T-helper 1 cell treated with Interleukin-12 subunit alpha and Interleukin-12 subunit beta and Interleukin-4 antibody, amounts not matched to agents 30 ng/mL and 1 ng/mL, for 36 hours (primary cell): ENCODE results near the gene TAF4B. TPM values are rescaled to one million over a fixed set of nuclear protein-coding genes. Genes with fewer than 3 reads are reported as not detected.

ENCODE experiments used
- intact Hi-C: fragments of 100-400 bp; cut with micrococcal nuclease; formaldehyde crosslinking; loops from one replicate; pipeline ENCODE4 v1.15.1; 2024
- total RNA-seq: library from RNA; stranded (reverse); gene quantifications from 2 replicates; pipeline ENCODE4 v1.2.3, GENCODE V29; 2022

Gene TAF4B
- total RNA-seq, 1 donor from 2014 or later = 9.4 TPM

DNA sequence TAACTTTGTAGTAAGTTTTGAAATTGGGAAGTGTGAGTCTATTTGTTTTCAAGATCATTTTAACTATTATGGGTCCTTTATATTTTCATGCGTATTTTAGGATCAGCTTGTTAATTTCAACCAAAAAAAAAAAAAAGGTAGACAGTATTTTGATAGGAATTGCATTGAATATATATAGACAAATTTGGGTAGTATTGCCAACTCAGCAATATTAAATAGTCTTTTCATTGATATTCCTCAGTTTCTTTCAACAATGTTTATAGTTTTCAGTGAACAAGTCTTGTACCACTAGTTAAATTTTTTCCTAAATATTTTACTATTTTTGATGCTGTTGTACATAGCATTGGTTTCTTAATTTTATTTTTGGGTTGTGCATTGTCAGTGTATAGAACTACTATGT is 149.9 kb downstream of the TAF4B start:
- intact Hi-C loops = no loop called here

DNA sequence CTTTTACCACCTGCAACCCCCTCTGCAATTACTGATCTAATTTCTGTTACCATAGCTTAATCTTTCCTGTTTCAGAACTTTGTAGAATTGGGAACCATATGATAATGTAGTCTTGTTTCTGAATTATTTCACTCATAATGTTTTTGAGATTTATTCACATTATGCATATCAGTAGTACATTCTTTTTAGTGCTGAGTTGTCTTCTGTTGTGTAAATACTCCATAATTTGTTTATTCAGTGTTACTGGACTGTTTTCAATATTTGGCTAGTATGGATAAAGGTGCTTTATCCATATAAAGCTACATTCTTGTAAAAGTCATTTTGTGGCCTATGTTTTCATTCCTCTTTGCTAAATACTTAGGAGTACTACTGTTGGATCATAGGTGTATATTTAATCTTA is 152.5 kb downstream of the TAF4B start:
- intact Hi-C loops = no loop called here

DNA sequence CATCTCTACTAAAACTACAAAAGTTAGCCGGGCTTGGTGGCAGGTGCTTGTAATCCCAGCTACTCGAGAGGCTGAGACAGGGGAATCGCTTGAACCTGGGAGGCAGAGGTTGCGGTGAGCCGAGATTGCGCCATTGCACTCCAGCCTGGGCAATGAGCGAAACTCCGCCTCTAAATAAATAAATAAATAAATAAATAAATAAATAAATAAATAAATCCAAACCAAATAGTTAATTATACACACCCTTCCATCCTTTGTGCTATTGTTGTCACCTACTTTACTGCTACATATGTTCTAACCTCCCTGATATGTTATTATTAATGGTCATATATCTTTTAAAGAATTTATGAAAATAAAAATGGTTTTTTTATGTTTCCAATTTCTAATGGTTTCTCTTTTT is 155.3 kb downstream of the TAF4B start:
- intact Hi-C loops = loop anchor here (10.0 kb wide), 1 partner anchor 1213 kb away; no protein-coding TSS in a partner anchor

DNA sequence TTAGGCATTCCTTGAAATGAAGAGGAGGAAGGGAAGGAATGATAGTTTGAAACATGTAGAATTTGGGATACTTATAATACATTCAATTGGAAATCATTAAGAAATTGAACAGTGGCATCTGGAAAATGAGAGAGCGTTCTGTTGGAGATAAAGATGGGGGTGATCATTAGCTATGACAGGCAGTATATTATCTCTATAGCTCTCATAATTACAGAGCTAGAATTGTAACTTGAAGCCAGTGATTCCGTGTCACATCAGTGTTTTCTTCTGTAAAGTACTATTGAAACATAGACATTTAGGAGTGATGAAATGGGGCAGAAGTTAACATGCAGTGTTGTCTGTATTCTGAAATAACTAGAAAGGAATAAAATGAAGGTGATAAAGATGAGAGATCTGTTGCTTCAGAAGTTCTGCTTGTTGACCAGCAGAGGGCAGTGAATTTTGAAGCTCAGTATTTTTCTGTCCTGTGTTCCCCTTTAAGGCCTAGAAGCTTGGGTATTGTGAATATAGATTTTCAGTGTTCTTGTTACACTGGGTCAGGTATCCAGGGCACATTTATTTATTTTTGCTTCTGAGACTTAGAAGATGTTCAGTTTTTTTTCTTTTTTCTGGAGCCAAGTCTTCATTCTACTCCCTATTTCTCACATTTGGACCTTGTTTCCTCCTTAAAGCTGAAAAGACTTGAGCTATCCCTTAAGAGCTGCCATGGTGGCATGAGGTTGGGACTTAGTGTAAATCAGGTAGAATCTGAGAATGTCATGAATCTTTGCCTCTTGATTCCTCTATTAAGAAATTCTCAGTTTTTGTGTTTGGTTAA is 157.4 kb downstream of the TAF4B start:
- intact Hi-C loops = loop anchor here (1.0 to 10.0 kb wide), 5 partner anchors 76 to 1211 kb away; partner anchors contain the start of gene KCTD1

DNA sequence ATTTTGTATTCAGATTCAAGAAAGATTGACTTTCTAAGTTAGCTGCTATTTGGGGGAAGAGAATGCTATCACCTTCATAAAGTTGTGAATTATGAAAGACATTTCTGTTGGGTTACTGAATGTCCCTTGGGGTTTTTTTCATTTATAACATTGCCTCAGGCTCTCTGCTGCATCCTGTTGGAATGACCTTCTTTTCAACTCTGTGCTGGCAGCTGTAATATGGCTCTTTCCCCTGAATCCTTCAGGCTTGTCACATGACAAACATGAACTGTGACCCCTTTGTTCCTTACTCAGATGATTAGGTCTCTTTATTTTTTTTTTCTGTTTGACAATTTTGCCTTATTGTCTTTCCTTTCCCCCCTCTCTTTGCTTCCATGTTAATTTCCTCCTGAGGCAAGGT is 159.8 kb downstream of the TAF4B start:
- intact Hi-C loops = loop anchor here (10.0 kb wide), 1 partner anchor 1209 kb away; no protein-coding TSS in a partner anchor

DNA sequence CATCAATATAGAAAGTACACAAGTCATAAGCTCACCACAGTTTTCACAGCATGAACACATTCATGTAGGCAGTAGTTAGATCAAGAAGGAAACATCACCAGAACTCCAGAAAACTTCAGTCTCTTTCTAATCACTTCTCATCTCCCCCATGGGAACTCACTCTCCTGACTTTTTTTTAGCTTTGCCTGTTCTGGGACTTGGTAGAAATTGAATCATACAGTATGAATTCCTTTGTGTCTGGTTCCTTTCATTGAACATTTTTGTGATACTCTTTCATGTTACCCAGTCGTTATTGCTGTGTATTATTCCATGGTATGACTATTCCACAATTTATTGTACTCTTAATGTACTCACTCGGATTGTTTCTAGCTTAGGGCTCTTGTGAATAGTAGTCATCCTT is 160.2 kb downstream of the TAF4B start:
- intact Hi-C loops = loop anchor here (10.0 kb wide), 1 partner anchor 1208 kb away; no protein-coding TSS in a partner anchor

DNA sequence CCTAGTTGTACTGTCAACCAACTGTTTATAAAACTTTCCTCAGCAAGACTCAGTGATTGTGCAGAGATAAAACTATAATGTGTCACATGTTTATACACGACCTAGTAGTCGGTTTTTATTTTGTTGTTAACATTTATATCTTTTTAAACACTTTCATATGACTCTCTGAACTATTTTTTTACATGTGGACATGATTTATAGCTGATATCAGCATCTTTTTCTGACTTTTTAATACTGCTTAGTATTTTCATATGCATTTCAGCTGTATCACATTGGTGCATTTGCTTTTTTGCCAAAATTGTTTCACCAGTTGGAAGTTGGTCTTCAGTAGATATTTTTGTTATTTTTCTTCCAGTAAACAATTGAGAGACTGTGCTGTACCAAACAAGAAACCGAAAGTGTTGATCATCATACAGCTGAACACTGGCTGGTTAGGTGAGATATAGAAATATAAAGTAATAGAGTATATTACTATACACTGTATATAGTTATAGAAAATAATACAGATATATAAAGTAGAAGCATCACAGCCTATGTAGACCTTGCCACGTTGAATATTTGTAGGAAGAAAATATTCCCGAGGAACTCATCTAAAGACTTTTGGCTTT is 167.9 kb downstream of the TAF4B start:
- intact Hi-C loops = no loop called here

DNA sequence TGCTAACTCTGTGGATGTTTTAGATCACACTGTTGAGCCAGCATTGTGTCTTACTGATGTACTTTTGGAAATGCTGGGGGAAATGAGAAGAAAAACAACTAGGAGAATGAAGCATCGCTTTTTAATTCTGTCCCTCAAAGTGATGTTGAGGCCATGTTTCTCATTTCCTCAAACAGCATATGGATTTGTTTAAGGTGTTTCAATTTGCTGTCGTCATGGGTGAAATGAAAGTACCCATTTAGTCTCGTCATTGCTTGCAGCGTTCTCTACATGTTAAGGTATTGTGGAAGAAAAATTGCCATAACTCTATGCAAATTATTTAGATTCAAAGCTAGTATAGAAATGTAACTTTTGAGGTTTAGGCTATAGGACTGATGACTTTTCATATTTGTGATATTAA is 170.8 kb downstream of the TAF4B start:
- intact Hi-C loops = no loop called here

DNA sequence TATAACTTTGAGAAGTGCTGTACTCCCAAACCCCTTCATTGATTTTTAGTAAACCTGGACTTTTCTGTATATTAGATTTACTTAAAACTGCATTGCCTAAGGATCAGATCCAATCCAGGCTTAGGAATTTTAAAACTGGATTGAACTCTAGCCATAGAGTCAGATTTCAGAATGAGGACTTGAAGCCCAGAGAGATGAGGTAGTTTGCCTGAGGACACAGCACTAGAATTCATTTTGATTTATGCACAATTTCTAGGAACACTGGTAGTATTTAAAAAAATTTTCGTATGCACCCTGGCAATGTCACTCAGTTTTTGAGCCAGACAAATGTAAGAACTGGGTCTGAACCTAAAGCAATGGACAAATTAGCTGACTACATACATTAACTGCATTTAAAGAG is 177.2 kb downstream of the TAF4B start:
- intact Hi-C loops = no loop called here

DNA sequence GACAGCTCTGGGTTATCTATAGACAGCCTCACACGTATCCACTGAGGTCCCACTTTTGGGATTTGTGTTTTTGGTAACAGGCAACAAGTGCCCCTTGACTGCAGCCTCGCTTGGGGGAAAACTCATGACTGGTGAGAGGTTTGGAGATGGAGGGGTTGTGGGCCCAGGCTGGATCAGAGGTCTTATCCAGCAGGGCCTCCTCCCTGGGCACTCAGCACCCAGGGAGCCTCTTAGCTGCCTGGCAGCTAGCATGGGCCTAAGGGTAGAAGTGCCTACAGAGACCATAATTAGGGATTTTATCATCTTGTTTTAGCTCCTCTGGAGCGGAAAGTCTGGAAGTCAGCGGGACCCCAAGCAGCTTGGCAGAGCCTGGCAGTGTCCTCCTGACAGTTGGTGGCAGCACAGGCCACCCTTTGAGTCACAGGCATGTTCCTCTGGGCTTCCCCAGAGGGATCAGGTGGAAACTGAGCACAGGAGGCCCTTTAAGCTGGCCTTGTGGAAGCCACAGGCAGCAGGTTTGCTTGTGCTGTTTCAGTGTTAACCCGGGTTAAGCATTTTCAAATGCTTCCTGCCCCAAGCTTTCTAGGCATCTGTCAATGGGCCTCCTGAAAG is 179.1 kb downstream of the TAF4B start:
- intact Hi-C loops = no loop called here

DNA sequence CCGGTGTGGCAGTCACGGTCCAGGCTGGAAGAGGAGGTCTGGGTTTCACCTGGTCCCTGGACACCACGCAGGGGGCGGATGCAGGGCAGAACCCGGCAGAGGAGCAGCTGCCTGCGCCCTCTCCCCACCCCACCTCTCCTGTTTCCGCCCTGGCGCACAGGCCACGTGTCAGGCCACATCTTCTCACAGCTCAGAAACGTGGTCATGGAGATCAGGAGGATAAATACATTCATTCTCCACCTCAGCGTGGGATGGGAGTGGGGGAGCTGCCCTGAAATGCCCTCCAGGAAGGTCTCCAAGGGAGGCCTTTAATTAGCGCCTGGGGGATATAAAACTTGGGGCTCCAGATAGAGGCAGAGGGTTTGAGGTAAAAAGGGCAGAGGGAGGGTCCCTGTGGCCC is 180.1 kb downstream of the TAF4B start:
- intact Hi-C loops = no loop called here

DNA sequence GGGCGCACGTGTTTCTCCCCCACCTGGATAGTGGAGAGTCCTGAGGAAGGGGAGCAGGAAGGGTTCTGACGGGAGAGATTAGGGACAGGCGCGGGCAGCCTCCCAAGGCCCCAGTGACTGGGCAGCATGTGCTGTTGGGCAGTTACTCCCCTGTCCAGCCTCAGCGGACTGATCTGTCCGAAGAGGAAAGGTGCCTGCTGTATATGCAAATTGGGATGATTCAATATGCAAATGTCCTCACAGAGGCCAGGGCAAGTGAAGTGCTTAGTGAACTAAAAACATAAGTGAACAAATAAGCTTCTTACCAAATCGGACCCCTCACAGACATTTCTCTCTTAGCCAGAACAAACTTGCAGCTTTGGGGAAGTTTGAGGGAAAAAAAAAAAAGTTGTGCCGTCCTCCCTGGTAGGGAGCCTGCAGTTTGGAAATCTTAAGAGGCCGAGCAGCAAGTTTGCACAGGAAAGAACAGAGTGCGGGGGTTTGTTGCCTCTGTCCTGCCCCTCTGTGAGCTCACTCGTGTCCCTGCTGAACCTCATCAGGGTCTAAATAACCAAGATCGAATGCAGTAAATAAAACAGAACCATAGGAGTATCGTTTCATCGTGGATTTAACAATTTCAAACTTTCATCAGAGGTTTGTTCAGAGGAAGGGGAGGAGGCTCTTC is 180.7 kb downstream of the TAF4B start:
- intact Hi-C loops = no loop called here

DNA sequence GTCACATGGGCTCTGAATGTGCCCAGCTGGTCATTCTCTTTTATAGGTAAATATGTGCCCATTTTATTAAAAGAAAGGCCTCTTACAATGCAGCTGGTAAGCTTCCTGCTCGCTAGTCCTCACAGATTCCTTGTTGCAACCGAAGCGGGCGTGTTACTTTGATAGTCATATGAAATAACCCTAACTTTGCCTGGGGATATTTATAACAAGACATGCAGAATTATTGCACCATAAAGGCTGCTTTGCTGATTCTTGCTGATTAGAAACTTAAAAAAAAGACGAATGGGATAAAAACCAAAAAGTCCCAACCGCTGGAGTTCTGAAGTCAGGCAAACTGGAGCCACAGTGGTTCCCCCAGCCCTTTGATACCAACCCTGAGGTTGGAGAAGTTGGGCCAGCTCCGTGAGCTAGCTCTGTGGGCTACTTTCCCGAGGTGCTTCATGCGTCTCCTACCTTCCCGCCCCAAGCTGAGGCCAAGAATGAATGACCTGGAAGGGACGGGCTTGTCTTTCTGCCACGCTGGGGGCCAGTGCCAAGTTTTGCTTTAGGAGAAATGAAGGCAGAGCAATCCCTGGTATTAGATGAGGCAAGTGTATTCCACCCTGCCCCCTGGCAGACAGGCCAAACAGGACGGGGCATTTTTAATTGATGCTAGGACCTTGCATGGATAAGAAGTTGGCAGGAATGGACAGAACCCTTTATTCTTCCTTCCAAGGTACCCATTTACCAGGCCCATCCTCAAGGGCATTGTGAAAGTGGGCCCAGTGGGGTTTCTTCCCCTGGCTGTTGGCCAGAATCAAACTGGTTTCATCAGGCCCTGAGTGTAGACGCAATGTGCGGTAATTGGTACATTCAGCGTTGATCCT is 181.7 kb downstream of the TAF4B start:
- intact Hi-C loops = no loop called here

DNA sequence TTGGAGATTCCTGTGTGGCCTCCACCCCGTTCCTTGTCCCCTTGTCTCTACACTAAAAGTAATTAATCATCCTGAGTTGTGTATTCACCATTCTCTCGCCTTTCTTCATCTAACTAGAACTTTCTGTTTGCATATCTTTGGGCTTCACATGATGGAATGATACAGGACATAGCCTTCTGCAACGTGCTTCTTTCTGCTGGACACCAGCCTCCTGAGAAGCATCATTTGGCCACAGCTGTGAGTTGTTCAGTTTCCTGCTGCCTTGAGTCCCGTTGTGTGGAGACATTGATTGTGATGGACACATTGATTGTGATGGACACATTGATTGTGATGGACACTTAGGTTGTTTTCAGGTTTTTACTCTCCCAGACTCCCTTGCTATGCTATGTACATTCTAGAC is 182.8 kb downstream of the TAF4B start:
- intact Hi-C loops = no loop called here

DNA sequence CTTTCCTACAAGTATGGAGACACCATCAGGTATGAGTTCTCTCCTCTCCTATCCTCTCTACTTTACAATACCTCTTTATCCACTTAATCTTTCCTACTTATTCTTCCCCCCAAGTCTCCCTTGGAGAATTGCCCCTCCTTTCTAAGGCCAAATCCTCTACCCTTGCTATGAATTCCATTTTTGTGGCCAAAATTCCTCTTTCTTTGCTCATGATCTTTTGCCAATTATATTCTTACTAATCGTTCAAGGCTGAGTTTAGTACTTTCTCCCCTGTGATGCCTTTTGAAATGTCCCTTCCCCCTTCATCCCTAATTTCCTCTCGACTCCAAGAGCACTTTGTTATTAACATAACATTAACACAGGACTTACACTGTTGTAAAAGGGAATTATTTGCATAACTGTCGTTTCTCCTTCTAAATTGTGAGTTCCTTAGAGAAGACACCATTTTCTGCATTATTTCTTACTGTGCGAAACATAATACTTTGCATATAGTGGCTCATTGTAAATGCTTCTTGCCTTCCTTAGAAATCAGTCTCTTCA is 188.7 kb downstream of the TAF4B start:
- intact Hi-C loops = no loop called here

DNA sequence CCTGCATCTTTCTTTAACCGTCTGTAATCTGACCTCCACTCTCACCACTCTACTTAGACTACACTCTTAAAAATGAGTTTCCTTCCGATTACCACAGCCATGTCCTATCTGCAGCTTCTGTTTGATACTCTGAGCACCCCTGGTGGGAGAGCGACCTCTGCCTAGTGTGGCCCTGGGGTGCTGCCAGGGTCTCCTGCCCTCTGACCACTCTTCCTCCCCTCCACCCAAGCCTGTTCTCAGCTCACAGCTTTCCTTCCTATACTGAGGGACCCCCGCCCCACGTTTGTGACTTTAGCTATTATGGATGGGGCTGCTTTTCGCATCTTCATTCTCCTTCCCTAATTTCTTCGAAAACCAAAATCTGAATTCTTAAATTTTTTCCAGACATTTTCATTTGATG is 189.4 kb downstream of the TAF4B start:
- intact Hi-C loops = no loop called here

DNA sequence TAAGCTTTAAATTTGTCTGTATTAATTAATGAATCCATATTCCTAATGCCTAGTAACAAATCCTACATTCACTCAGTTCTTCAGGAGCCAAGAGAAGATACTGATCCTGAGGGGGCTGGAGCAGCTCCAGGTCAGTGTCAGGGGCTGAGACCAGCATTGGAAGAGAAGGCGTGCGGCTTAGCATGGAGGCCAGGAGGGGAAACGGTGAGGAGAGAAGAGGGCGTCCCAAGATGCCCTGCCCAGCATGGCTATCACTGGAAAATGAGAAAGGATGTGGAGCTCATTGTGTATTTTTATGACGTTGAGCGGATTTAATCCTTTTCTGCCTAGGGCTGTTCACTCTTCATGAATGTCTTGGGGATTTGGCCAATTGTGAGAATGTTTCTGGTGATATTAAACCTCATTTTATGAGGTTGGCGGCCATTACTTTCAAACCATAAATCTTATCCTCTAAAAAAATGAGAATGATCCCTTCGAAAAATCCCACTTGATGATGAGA is 190.5 kb downstream of the TAF4B start:
- intact Hi-C loops = no loop called here

DNA sequence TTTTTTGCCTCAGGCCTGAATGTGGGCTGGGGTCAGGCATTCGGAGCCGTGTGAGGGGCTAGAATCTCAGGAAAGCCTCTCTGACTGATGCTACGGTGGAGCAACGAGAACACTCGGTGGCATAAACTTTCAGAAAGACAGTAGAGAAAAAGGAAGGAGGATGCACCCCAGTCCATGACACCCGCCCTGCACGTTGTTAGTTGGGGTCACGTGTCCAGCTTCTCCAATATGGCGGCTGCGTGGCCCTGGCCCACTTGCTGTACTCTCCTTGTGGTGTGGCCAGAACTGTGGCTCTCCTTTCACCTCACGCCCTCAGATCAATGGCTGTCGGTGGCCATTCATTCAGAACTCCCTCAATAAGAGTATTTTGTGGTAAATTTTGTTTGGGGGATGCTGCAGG is 190.9 kb downstream of the TAF4B start:
- intact Hi-C loops = no loop called here

DNA sequence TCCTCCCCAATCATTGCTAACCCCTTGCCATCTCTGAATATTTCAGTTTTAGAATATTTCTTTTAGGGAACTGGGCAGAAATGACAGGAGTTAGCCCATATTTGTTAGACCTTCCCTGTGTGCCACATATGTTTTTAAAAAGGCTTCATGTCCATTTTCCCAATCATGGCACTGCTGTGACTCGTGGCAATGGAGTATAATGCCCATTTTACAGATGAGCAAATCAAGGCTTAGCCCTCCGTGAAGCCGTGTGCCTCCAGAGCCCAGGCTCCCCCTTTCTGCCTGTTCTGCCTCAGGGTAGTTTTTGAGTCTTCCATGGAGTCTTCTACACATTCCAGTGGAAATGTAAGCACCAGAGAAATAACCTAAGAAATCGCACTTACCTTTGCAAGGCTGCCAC is 192.0 kb downstream of the TAF4B start:
- intact Hi-C loops = no loop called here

DNA sequence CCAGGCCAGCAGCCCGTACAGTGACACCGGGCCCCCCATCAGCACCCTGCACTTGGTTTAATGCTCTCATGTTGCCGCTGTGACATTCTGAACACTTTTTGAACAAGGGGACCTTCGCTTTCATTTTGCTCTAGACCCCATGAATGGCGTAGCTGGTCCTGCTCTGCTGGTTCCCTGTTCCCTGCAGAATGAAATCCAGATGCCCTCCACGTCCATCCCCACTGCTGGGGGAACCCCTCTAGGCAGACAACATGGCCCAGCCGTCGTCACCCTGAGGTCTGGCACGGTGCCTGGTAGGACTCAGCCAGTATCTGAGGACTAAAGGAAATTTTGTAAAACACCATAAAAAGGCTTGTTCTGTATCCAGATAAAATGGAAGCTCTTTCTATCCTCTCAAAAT is 193.5 kb downstream of the TAF4B start:
- intact Hi-C loops = no loop called here
